HCT116 (cell line): Measurements from ENCODE around the gene ZNF580. TPM values are rescaled to one million over a fixed set of nuclear protein-coding genes. Genes with fewer than 3 reads are reported as not detected.

Experiments
- ATAC-seq: fragments of 200-7000 bp; cut with Tn5 transposase; 2 replicates; pipeline ENCODE4 v1.9.1; 2020; ENCODE audit warnings: mild to moderate bottlenecking, moderate library complexity
- BruUV-seq: library from RNA; stranded (reverse); fragments of 400-500 nt; replicated peaks from 2 replicates; lab custom pipeline; 2021; lab: Mats Ljungman, UMichigan
- CTCF ChIA-PET: fragments of 300-600 bp; sonication (Branson Sonifier 250); formaldehyde crosslinking; loops from one replicate; lab custom pipeline; 2021; ENCODE audit warnings: antibody characterized with exemption; lab: Charles Lee
- POLR2A ChIA-PET: fragments of 300-600, 350-600 bp; sonication (Branson Sonifier 250); formaldehyde crosslinking; loops from one replicate; lab custom pipeline; 2021; ENCODE audit warnings: antibody characterized with exemption; lab: Charles Lee
- RAD21 ChIA-PET, 2 experiments: fragments of 300-600 bp; sonication (Branson Sonifier 250); formaldehyde crosslinking; loops; one replicate each; lab custom pipeline; 2023; ENCODE audit warnings: low total read pairs in 2 of 2; ENCODE audit not compliant: uncharacterized antibody in 2 of 2, unreplicated experiment in 2 of 2, low non-redundant PET in 1 of 2; lab: Charles Lee
- DNase-seq: peaks from one replicate; pipeline ENCODE4 v3.0.0-alpha.2; 2010; ENCODE audit warnings: low read depth, low spot score
- H2AFZ ChIP-seq: fragments of 200-600 bp; shearing (Covaris generic), sonication (generic); 2 replicates; pipeline ENCODE4 v1.6.1; 2017; ENCODE audit warnings: low read depth, mixed run types, mixed read lengths, antibody characterized with exemption, low read length; ENCODE audit not compliant: poor library complexity, severe bottlenecking
- H3K27ac ChIP-seq: 2 replicates; pipeline ENCODE4 v1.5.1; 2012; ENCODE audit warnings: low read depth, low read length
- H3K27me3 ChIP-seq: fragments of 200-600 bp; sonication (generic); 2 replicates; pipeline ENCODE4 v1.6.1; 2016; ENCODE audit warnings: mixed run types, low read length, mixed read lengths; ENCODE audit not compliant: insufficient read depth
- H3K36me3 ChIP-seq, 2 experiments: fragments of 200-500 bp in 1 of 2; fragments of 200-600 bp in 1 of 2; sonication (Bioruptor generic) in 1 of 2; sonication (generic) in 1 of 2; 2 replicates each; pipeline versions ENCODE4 v1.5.1 to v1.6.1; 2014 to 2016; ENCODE audit warnings: low read length in 2 of 2, inconsistent platforms in 1 of 2, mixed read lengths in 1 of 2, mixed run types in 1 of 2; ENCODE audit not compliant: insufficient read depth in 2 of 2, control insufficient read depth in 1 of 2
- H3K4me1 ChIP-seq, 2 experiments: fragments of 200-600 bp in 1 of 2; sonication (generic) in 1 of 2; 2 replicates each; pipeline versions ENCODE4 v1.5.1 to v1.6.1; 2012 to 2017; ENCODE audit warnings: low read length in 2 of 2, inconsistent platforms in 1 of 2, mild to moderate bottlenecking in 1 of 2, mixed read lengths in 1 of 2, mixed run types in 1 of 2, moderate library complexity in 1 of 2; ENCODE audit not compliant: insufficient read depth in 2 of 2, control insufficient read depth in 1 of 2
- H3K4me2 ChIP-seq: fragments of 200-600 bp; sonication (generic); 2 replicates; pipeline ENCODE4 v1.6.1; 2017; ENCODE audit warnings: mixed run types, low read length, mixed read lengths
- H3K4me3 ChIP-seq, 2 experiments: fragments of 200-600 bp in 1 of 2; sonication (generic) in 1 of 2; replicated peaks in 1 of 2; 2 replicates each; pipeline ENCODE4 v1.5.1; 2011 to 2016; ENCODE audit warnings: low read length in 2 of 2, control low read depth in 1 of 2, low read depth in 1 of 2, mild to moderate bottlenecking in 1 of 2, mixed read lengths in 1 of 2, mixed run types in 1 of 2
- H3K79me2 ChIP-seq: fragments of 200-600 bp; sonication (generic); 2 replicates; pipeline ENCODE4 v1.6.1; 2017; ENCODE audit warnings: mild to moderate bottlenecking, mixed run types, low read length, moderate library complexity, mixed read lengths; ENCODE audit not compliant: insufficient read depth
- H3K9ac ChIP-seq: fragments of 200-600 bp; sonication (generic); 2 replicates; pipeline ENCODE4 v1.6.1; 2016; ENCODE audit warnings: low read length, mixed read lengths
- H3K9me2 ChIP-seq: fragments of 200-600 bp; sonication (generic), shearing (Covaris generic); 2 replicates; pipeline ENCODE4 v1.6.1; 2017; ENCODE audit warnings: mixed run types, mild to moderate bottlenecking, moderate library complexity; ENCODE audit not compliant: insufficient read depth
- H3K9me3 ChIP-seq, 2 experiments: fragments of 200-500 bp in 1 of 2; fragments of 200-600 bp in 1 of 2; sonication (Bioruptor generic) in 1 of 2; sonication (generic) in 1 of 2; 2 replicates each; pipeline ENCODE4 v1.6.1; 2014 to 2017; ENCODE audit warnings: low read length in 2 of 2, mixed read lengths in 2 of 2, inconsistent platforms in 1 of 2, low read depth in 1 of 2, mild to moderate bottlenecking in 1 of 2, mixed run types in 1 of 2, moderate library complexity in 1 of 2; ENCODE audit not compliant: control insufficient read depth in 1 of 2, insufficient read depth in 1 of 2
- H4K20me1 ChIP-seq: fragments of 200-600 bp; sonication (generic), shearing (Covaris generic); 2 replicates; pipeline ENCODE4 v1.6.1; 2017; ENCODE audit warnings: mixed run types, mild to moderate bottlenecking, moderate library complexity; ENCODE audit not compliant: insufficient read depth
- ATF3 ChIP-seq: IDR thresholded peaks from 2 replicates; pipeline ENCODE4 v1.6.1; 2012
- CBX3 ChIP-seq: IDR thresholded peaks from 2 replicates; pipeline ENCODE4 v1.6.1; 2012; ENCODE audit warnings: low read depth
- CEBPB ChIP-seq: IDR thresholded peaks from 2 replicates; pipeline ENCODE4 v1.6.1; 2012; ENCODE audit warnings: low read depth
- CTCF ChIP-seq, 3 experiments: fragments of 200-600 bp in 1 of 3; sonication (generic) in 1 of 3; IDR thresholded peaks in 2 of 3; conservative IDR thresholded peaks in 1 of 3; 2 replicates each; pipeline ENCODE4 v1.5.1; 2012 to 2017; ENCODE audit warnings: low read depth in 2 of 3, low read length in 2 of 3, antibody characterized with exemption in 1 of 3, borderline replicate concordance in 1 of 3, control low read depth in 1 of 3, mild to moderate bottlenecking in 1 of 3, mixed read lengths in 1 of 3, mixed run types in 1 of 3, moderate library complexity in 1 of 3; ENCODE audit not compliant: insufficient read depth in 1 of 3
- ELF1 ChIP-seq: IDR thresholded peaks from 2 replicates; pipeline ENCODE4 v1.6.1; 2012; ENCODE audit warnings: low read depth, borderline replicate concordance
- EZH2 ChIP-seq: fragments of 200-600 bp; sonication (generic); IDR thresholded peaks from 2 replicates; pipeline ENCODE4 v1.6.1; 2017; ENCODE audit warnings: antibody characterized with exemption, mixed run types
- EZH2phosphoT487 ChIP-seq: fragments of 200-600 bp; IDR thresholded peaks from 2 replicates; pipeline ENCODE4 v1.6.1; 2018; ENCODE audit warnings: antibody characterized with exemption, borderline replicate concordance
- FOSL1 ChIP-seq: IDR thresholded peaks from 2 replicates; pipeline ENCODE4 v1.6.1; 2012; ENCODE audit warnings: low read depth
- MAX ChIP-seq: IDR thresholded peaks from 2 replicates; pipeline ENCODE4 v1.6.1; 2012
- POLR2A ChIP-seq: IDR thresholded peaks from 2 replicates; pipeline ENCODE4 v1.7.0; 2011; ENCODE audit warnings: borderline replicate concordance; ENCODE audit not compliant: insufficient read depth, insufficient read length; ENCODE audit errors: extremely low read depth
- POLR2AphosphoS5 ChIP-seq: IDR thresholded peaks from 2 replicates; pipeline ENCODE4 v1.6.1; 2011; ENCODE audit warnings: mild to moderate bottlenecking, low read depth, low read length, moderate library complexity
- RAD21 ChIP-seq: IDR thresholded peaks from 2 replicates; pipeline ENCODE4 v1.6.1; 2012; ENCODE audit warnings: low read depth, mild to moderate bottlenecking
- SIN3A ChIP-seq: IDR thresholded peaks from 2 replicates; pipeline ENCODE4 v1.6.1; 2012; ENCODE audit warnings: low read depth
- SRF ChIP-seq: IDR thresholded peaks from 2 replicates; pipeline ENCODE4 v1.6.1; 2012; ENCODE audit warnings: low read depth
- YY1 ChIP-seq: IDR thresholded peaks from 2 replicates; pipeline ENCODE4 v1.6.1; 2011; ENCODE audit warnings: low read length, low read depth, moderate library complexity, mild to moderate bottlenecking; ENCODE audit not compliant: insufficient replicate concordance; ENCODE audit errors: extremely low read depth
- ZBTB33 ChIP-seq: IDR thresholded peaks from 2 replicates; pipeline ENCODE4 v1.6.1; 2011; ENCODE audit warnings: mild to moderate bottlenecking, low read length, moderate library complexity; ENCODE audit not compliant: insufficient replicate concordance; ENCODE audit errors: extremely low read depth
- ZFX ChIP-seq: fragments of 450-650 bp; IDR thresholded peaks from 2 replicates; pipeline ENCODE4 v1.6.1; 2017
- ZNF274 ChIP-seq: fragments of 200-500 bp; sonication (Bioruptor generic); IDR thresholded peaks from 2 replicates; pipeline ENCODE4 v1.6.1; 2014; ENCODE audit warnings: mild to moderate bottlenecking, low read depth, low read length, inconsistent platforms
- intact Hi-C: fragments of 100-400 bp; cut with micrococcal nuclease; formaldehyde crosslinking; loops from 2 replicates; pipeline ENCODE4 v1.10.0; 2022
- total RNA-seq: library from RNA; stranded (reverse); gene quantifications from one replicate; pipeline ENCODE4 v1.2.1, GENCODE V29; 2021; ENCODE audit not compliant: unreplicated experiment

ZNF580 gene
- total RNA-seq, 1 experiment from 2014 or later, result 36.7 TPM

- no TSS peak for BruUV-seq
- H3K9me3 ChIP-seq, result no peaks in the 10 kb centered on the region
- peak within 1 kb of the TSS; percentile 94 to 97 for H3K4me3 ChIP-seq
- RAD21 ChIA-PET, result interaction anchor here (0.6 kb wide), 3 partner anchors 9 to 497 kb away, joined by 4 to 10 read pairs (median 4); no protein-coding TSS in a partner anchor
- no peaks in the 10 kb centered on the region for H3K9me2 ChIP-seq
- no peaks in the 10 kb centered on the region for H3K27me3 ChIP-seq
- H3K27ac ChIP-seq, result peak within 1 kb of the TSS; percentile 96
- H4K20me1 ChIP-seq, result no peaks in the 10 kb centered on the region
- no peak within 1 kb of the TSS for H2AFZ ChIP-seq
- peaks cover 16 to 51% of the 10 kb centered on the region in 2 experiments; a peak in 3 of 4 replicates for H3K4me1 ChIP-seq
- ATAC-seq, result peak; percentile 68
- H3K4me2 ChIP-seq, result peak within 1 kb of the TSS; percentile 75
- H3K36me3 ChIP-seq, result peaks cover 10 to 12% of the 10 kb centered on the region in 2 experiments; a peak in 3 of 4 replicates
- H3K79me2 ChIP-seq, result peaks cover 57% of the 10 kb centered on the region
- POLR2A ChIA-PET, result interaction anchor here (1.0 to 1.9 kb wide), 5 partner anchors 8 to 44 kb away, joined by 3 to 15 read pairs (median 5); partner anchors contain the start of genes FIZ1, U2AF2 and ZNF784
- CTCF ChIA-PET, result interaction anchor here (0.8 to 2.8 kb wide), 2 partner anchors 10 to 11 kb away, joined by 4 to 12 read pairs; partner anchors contain the start of gene U2AF2
- H3K9ac ChIP-seq, result peak within 1 kb of the TSS; percentile 99
- intact Hi-C loops, result no loop called here
- DNase-seq, result no peak
- TF ChIP-seq ATF3, result no peak
- TF ChIP-seq MAX, result peak; percentile 61
- TF ChIP-seq YY1, result peak; percentile 68
- no peak for TF ChIP-seq FOSL1
- no peak for TF ChIP-seq CTCF (IDR thresholded peaks at IDR 0.05 in 2 of 3, conservative IDR thresholded peaks at IDR 0.05 in 1 of 3; ENCODE audit: borderline replicate concordance in 1 of 3, insufficient read depth in 1 of 3, low read depth in 2 of 3, low read length in 2 of 3)
- no peak for TF ChIP-seq ZBTB33
- no peak for TF ChIP-seq CEBPB
- no peak for TF ChIP-seq RAD21
- no peak; the same call in 1 of the 2 replicates for TF ChIP-seq ZFX
- TF ChIP-seq SIN3A, result peak; percentile 37; the same call in 1 of the 2 replicates
- TF ChIP-seq SRF, result no peak
- peak; percentile 91 for TF ChIP-seq POLR2A
- TF ChIP-seq CBX3, result no peak; the same call in 1 of the 2 replicates
- TF ChIP-seq ELF1, result no peak; the same call in 1 of the 2 replicates
- no peak for TF ChIP-seq EZH2
- TF ChIP-seq ZNF274, result no peak
- no peak for TF ChIP-seq EZH2phosphoT487
- TF ChIP-seq POLR2AphosphoS5, result peak; percentile 70
Observed at GRCh38 chr19:55643003-55643886, 2.4 kb downstream of the ZNF580 start, which contains the start of gene ZNF581. Gene ZNF581, plus strand, starts transcription at chr19:55643649. Its CDS starts 923 bp downstream, at chr19:55644572.
